ENCODE results near the gene NR3C2.

Gene NR3C2

GRCh38 chr4:148034813-148035212 is 407.4 kb downstream of the NR3C2 start:
- Histone ChIP-seq H3K9me2 (replicated peaks; ENCODE audit: insufficient read depth, low read length) (no peaks in the 10 kb centered on the region), H4K20me1 (ENCODE audit: insufficient read depth, low read length) (no peaks in the 10 kb centered on the region), H3K36me3 (replicated peaks; ENCODE audit: insufficient read depth, low read length) (no peaks in the 10 kb centered on the region), H3K27me3 (replicated peaks; ENCODE audit: insufficient read depth, low read length) (no peaks in the 10 kb centered on the region), H3K4me3 (ENCODE audit: low read length) (no peak overlapping the region), H2AFZ (ENCODE audit: low read length) (no peak overlapping the region), H3F3A (ENCODE audit: insufficient read depth, low read length) (no peaks in the 10 kb centered on the region), H3K9me3 (replicated peaks; ENCODE audit: insufficient read depth, low read length) (no peaks in the 10 kb centered on the region), H3K4me2 (ENCODE audit: low read depth, low read length) (no peak overlapping the region), H3K4me1 (ENCODE audit: low read length) (no peaks in the 10 kb centered on the region), H3K9ac (ENCODE audit: low read length) (no peak overlapping the region), H3K79me2 (ENCODE audit: low read length) (peaks cover 5% of the 10 kb centered on the region; the same call in 1 of the 2 replicates), H3K27ac (ENCODE audit: low read length) (no peak overlapping the region)
- DNase-seq, result no peak
- no peak for TF ChIP-seq EZH2phosphoT487 (IDR thresholded peaks at IDR 0.05; ENCODE audit: low read length)
- TF ChIP-seq EZH2 (optimal IDR thresholded peaks at IDR 0.05; ENCODE audit: low read depth, low read length), result no peak
- no peak for TF ChIP-seq CTCF (IDR thresholded peaks at IDR 0.05; ENCODE audit: low read length)

- H2AFZ ChIP-seq (ENCODE audit: low read length), result no peak overlapping the region
- H3K27ac ChIP-seq (ENCODE audit: low read length), result no peak overlapping the region
- TF ChIP-seq EZH2phosphoT487 (IDR thresholded peaks at IDR 0.05; ENCODE audit: low read length) (no peak), CTCF (IDR thresholded peaks at IDR 0.05; ENCODE audit: low read length) (no peak), EZH2 (optimal IDR thresholded peaks at IDR 0.05; ENCODE audit: low read depth, low read length) (no peak)
- H3K4me3 ChIP-seq (ENCODE audit: low read length), result no peak overlapping the region
- H3K4me2 ChIP-seq (ENCODE audit: low read depth, low read length), result no peak overlapping the region
- H3K27me3 ChIP-seq (replicated peaks; ENCODE audit: insufficient read depth, low read length), result no peaks in the 10 kb centered on the region
- no peaks in the 10 kb centered on the region for H4K20me1 ChIP-seq (ENCODE audit: insufficient read depth, low read length)
- H3K79me2 ChIP-seq (ENCODE audit: low read length), result 0 out of 2 replicates have a peak, but pooled peaks cover 7% of the 10 kb centered on the region
- no peaks in the 10 kb centered on the region for H3K9me3 ChIP-seq (replicated peaks; ENCODE audit: insufficient read depth, low read length)
- H3K9me2 ChIP-seq (replicated peaks; ENCODE audit: insufficient read depth, low read length), result no peaks in the 10 kb centered on the region
- H3K9ac ChIP-seq (ENCODE audit: low read length), result no peak overlapping the region
- no peaks in the 10 kb centered on the region; the same call in 1 of the 2 replicates for H3K36me3 ChIP-seq (replicated peaks; ENCODE audit: insufficient read depth, low read length)
- H3F3A ChIP-seq (ENCODE audit: insufficient read depth, low read length), result no peaks in the 10 kb centered on the region
- DNase-seq, result no peak
- H3K4me1 ChIP-seq (ENCODE audit: low read length), result no peaks in the 10 kb centered on the region
Measured at GRCh38 chr4:148030193-148030873, 411.9 kb downstream of the NR3C2 start.

- TF ChIP-seq EZH2 (optimal IDR thresholded peaks at IDR 0.05; ENCODE audit: low read depth, low read length), result no peak
- TF ChIP-seq CTCF (IDR thresholded peaks at IDR 0.05; ENCODE audit: low read length), result no peak
- TF ChIP-seq EZH2phosphoT487 (IDR thresholded peaks at IDR 0.05; ENCODE audit: low read length), result no peak
- no peak overlapping the region for H3K9ac ChIP-seq (ENCODE audit: low read length)
- H3K4me3 ChIP-seq (ENCODE audit: low read length), result no peak overlapping the region
- 0 out of 2 replicates have a peak, but pooled peaks cover 7% of the 10 kb centered on the region for H3K79me2 ChIP-seq (ENCODE audit: low read length)
- no peaks in the 10 kb centered on the region for H3K9me3 ChIP-seq (replicated peaks; ENCODE audit: insufficient read depth, low read length)
- no peaks in the 10 kb centered on the region for H3K4me1 ChIP-seq (ENCODE audit: low read length)
- no peak overlapping the region for H3K4me2 ChIP-seq (ENCODE audit: low read depth, low read length)
- H3K9me2 ChIP-seq (replicated peaks; ENCODE audit: insufficient read depth, low read length), result no peaks in the 10 kb centered on the region
- no peaks in the 10 kb centered on the region; the same call in 1 of the 2 replicates for H3K36me3 ChIP-seq (replicated peaks; ENCODE audit: insufficient read depth, low read length)
- no peak overlapping the region for H3K27ac ChIP-seq (ENCODE audit: low read length)
- H2AFZ ChIP-seq (ENCODE audit: low read length), result no peak overlapping the region
- H3F3A ChIP-seq (ENCODE audit: insufficient read depth, low read length), result no peaks in the 10 kb centered on the region
- no peaks in the 10 kb centered on the region for H3K27me3 ChIP-seq (replicated peaks; ENCODE audit: insufficient read depth, low read length)
- H4K20me1 ChIP-seq (ENCODE audit: insufficient read depth, low read length), result no peaks in the 10 kb centered on the region
- DNase-seq, result no peak
Measured at GRCh38 chr4:148029781-148030180, 412.4 kb downstream of the NR3C2 start.
